Ecto neural progenitor cell (in vitro differentiated cells): ENCODE measurements around the gene PDGFRB.

Experiments
- DNase-seq: peaks from one replicate; pipeline ENCODE4 v3.0.0-alpha.2; 2018; ENCODE audit warnings: low spot score

Gene PDGFRB

DNA sequence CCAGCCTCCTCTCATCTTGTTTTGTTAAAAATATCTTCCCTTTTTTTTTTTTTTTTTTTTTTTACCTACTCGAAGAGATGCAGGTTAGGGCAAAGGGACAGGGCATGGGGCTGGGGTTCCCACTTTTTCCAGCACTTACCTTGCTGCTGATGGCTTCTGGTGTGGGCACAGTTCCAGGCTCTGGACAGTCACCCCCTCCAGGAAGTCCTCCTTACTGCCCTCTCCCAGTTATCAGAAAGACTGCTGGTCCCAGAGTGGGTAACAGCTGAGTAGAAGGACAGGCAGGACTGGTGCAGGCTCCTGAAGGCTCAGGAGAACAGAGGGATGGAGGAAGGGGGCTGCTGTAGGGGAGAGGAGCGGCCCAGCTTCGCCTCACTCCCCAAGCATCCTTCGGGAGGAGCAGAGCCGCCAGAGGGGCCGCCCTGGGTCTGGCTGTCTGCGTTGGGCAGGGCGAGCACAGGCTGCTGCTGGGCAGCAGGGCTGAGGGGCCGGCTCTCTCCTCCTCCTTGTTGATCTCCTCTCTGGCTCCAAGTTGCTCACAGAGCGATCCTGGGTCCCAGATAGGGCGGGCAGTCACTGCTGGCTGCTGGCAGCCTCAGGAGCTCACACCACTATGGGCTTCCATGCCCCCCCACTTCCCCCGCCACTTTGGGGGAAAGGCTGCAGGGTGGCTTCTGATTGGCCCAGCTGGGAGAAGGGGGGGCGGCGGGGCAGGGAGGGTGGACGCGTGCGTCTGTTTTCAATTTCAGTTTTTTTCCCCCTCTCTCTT, at the start of gene PDGFRB:
Gene PDGFRB, minus strand, starts transcription at position 588 of the 769 bp plus-strand sequence. CDS start 18,798 bp downstream, outside the sequence.
- peak; percentile 84 for DNase-seq

DNA sequence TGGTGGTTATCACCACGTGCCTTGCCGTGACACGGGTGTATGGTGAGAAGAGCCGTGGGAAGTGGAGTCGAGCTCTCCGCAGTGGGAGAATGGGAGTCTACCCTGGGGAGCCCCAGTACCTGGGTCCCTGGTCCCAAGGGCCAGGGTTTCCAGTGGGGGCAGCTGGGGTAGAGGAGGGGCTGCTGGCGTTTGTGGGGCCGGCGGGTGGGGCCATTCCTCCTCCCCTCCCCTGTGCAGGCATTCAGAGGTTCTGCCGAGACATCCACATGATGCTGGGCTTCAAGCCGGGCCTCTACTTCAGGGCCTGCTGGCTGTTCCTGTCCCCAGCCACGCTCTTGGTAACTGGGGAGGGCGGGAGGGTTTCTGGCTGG, 48.9 kb upstream of the PDGFRB start:
- DNase-seq: no peak

DNA sequence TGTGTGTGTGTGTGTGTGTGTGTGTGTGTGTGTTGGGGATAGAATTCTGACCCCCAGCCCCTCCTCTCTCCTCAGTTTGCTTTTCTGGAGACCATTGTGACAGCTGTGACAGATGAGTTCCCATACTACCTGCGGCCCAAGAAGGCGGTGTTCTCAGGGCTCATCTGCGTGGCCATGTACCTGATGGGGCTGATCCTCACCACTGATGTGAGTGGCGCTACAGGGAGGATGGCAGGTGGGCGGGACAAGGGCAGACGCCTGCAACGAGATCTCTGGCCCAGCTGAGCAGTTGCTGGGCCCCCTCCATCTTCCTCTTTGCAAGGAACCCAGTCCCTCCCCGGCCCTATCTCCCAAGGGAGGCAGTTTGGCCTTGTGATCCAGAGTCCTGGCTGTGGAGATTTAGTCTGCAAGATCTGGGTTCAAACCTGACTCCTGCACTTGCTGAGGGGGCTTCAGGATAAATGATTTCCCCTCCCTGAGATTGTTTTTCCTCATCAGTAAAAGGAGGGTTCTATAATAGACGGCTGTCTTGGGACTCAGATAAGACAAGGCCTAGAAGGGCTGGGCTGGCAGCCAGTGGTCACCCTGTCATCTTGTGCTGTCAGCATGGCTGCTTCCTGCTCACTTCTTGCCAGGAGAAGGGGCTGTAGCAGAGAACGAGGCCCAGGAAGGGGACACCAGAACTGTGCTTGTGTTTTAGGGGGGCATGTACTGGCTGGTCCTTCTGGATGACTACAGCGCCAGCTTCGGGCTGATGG, 48.4 kb upstream of the PDGFRB start:
- no peak for DNase-seq

DNA sequence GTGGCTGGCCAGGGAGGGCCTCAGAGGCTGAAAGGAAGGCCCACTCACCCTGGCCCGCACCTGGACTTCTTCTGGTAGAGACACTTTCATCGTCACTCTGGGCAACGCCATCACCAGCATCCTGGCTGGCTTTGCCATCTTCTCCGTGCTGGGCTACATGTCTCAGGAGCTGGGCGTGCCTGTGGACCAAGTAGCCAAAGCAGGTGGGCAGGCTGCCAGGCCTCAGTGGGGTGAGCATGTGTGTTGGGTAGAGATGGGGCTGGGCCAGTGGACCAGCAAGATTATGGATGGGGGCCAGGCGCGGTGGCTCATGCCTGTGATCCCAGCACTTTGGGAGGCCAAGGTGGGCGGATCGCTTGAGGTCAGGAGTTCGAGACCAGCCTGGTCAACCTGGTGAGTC, 46.9 kb upstream of the PDGFRB start:
- no peak for DNase-seq

DNA sequence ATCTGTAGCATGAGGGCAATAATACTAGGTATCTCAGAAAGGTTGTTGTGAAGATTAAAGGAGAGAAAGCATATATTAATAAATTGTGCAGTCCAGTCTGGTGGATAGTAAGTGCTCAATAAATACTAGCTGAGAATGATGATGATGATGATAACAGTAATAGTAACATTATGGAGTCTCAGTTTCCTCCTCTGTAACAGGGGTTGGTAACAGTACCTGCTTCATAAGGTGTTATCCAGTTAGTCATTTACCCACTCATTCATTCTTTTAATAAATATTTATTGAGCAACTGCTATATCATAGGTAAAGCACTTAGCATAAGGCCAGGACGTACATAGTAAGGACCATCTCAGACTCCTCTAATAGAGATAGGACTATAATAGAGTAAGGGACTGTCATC, 41.8 kb upstream of the PDGFRB start:
- DNase-seq: no peak

DNA sequence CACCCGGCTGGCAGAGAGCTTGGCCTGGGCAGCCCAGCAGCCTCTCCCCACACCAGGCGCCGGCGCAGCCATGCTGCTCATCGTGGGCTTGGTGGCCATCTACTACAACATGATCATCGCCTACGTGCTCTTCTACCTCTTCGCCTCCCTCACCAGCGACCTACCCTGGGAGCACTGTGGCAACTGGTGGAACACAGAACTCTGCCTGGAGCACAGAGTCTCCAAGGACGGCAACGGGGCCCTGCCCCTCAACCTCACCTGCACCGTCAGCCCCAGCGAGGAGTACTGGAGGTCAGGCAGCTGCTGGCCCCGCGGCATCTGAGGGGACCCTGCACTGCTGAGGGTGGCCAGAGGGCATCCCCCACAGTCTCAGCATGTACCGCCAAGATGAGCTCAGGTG, 41.3 kb upstream of the PDGFRB start:
- no peak for DNase-seq

DNA sequence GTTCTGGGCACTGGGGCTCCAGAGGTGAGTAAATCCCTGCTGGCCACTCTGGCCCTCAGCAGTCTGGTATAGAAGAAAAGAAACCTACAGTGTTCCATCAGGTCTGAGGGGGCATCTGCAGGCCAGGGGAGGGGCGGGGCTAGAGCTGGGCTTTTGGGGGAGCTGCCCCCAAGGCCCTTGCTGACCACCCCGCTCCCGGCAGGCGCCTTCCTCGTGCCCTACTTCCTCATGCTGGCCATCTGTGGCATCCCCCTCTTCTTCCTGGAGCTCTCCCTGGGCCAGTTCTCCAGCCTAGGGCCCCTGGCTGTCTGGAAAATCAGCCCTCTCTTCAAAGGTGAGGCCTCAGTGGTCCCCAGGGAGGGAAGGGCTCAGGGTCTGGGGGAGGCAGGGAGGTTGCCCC, 40.9 kb upstream of the PDGFRB start:
- DNase-seq: no peak

DNA sequence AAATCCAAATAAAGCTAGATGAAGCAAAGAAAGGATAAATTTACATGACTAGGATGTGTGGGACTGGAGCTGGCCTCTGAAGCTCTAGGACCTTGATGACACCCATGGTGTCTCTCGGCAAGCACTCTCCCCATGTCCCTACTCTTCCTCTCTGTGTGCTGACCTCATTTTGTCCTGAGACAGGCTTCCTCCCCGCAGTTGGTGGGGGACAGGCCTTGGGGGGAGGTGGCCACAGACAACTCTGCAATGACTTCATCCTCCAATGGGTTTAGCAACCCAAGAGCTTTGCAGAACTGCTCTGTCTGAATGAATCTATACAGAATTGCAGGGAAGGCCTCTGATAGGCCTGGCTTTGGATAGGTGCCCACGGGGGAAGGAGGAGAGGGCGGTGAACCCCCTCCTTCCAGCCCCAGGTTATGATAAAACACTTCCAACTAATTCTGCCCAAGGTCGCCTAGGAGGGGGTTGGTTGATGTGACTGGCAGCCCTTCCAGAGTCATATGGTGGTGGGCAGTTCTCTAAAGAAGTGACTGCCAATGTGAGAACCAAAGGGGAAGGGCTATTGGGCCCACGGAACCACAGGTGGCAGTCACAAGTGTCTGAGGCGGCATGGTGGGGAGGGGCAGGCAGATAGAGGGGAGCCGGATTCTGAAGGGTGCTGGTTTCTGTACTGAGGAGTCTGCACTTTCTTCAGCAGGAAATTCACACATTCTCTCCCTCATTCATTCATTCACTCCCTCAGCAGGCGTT, 40.3 kb upstream of the PDGFRB start:
- no peak for DNase-seq

DNA sequence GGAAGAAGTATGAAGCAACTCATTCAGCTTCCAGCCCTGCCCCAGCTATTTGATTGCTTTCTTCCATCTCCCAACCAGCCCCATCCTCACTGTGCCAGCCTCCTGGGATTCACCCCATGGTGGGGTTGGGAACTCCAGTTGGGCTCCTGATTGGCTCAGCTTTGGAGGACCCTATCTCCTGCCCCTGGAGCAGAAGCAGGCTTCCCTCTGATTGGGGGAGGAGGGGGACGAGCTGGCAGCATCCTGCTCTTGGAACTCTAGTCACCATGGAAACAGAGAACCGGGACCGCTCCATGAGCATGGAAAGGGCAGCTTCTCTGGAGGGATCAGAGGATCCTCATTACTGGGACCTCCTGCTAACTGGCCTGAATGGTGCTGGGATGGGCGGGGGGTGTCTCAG, 36.8 kb upstream of the PDGFRB start:
- no peak for DNase-seq

DNA sequence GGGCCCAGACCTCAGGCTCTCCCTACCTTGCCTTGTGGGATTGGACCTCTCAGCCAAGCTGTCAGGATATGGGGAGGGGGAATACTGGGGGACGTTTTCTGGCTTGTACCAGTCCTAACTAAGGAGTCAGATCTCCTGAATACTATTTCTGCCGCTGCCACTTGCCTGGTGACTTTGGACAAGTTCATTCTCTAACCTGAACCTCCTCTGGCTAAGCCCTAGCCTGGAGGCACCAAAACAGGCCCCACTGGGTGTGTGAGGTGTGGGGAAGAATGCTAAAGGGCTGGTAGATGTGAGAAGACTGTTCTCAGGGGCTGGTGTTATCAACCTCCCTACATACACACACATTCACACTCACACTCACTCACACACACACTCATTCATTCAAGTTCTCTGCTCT, 35.3 kb upstream of the PDGFRB start:
- no peak for DNase-seq

DNA sequence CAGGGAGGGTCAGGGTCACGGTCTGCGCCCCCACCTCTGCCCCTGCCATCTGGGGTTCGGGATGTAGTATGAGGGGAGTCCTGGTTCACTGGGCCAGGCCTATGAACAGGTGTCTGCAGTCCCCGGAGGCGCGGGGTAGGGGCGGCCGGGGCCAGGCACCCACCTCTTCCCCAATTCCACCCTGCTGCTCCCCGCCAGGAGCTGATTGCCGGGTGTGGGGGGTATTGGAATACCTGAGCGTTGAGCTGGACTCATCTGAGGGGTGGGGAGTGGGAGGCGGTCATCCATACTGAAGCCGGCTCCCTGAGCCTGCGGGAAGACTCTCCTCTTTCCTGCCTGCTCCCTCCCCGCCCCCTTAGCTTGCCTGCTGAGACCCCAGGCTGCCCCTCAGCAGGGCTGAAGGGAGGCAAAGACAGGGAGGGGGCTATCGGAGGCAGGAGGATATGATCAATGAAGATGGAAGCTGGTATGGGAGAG, 34.9 kb upstream of the PDGFRB start:
- DNase-seq: no peak

DNA sequence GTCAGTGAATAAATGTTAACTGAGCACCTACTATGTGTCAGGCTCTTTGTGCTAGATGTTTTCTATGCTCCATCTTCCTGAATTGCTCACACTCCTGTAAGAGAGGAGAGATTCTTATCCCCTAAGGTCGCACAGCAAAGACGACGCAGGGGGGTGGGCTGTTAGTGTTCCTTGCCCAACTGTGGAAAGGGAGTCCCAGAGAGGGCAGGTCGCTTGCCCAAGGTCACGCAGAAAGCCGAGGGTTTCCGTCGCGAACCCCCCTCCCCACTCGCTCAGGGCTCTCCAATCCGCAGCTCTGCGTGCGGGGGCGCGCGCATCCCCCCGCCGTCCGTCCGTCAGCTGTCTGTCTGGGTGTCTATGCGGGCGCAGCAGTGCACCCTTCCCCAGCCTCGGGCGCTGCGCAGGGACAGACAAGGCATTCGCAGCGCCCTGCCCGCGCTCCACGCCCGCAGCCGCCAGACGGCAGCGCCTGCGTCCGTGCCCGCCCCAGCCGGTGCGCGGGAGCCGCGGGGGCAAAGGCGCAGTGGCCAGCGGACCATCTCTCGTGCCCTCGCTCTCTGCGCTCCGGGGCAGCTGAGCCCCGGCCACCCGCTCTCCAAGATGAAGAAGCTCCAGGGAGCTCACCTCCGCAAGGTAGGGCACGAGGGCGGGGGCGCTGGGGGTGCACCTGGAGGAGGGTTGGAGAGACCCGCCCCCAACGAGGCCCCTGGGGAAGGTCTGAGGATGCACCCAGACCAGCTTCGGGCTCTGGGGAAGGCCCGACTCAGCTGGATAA, 34.3 kb upstream of the PDGFRB start, which contains the start of gene SLC6A7:
Gene SLC6A7, plus strand, starts transcription at position 335 of the 775 bp plus-strand sequence. Its CDS starts 266 bp downstream, at position 601.
- DNase-seq: no peak

DNA sequence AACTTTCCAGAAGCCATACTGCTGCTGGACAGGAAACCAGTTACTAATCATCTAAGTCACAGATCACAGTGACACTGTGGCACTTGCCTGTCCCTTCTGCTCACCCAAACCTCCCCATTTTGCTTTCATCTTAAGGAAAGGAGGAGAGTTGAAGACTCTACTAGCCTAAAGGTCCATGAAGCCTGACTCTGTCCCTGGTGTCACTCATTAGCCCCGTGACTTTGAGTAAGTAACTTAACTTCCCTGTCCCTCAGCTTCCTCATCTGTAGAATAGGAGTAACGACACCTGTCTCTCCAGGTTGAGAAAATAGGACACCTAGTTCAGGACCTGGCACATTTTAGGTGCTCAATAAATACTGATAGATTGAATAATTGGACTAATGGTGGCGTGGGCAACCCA, 33.7 kb upstream of the PDGFRB start:
- DNase-seq: no peak

DNA sequence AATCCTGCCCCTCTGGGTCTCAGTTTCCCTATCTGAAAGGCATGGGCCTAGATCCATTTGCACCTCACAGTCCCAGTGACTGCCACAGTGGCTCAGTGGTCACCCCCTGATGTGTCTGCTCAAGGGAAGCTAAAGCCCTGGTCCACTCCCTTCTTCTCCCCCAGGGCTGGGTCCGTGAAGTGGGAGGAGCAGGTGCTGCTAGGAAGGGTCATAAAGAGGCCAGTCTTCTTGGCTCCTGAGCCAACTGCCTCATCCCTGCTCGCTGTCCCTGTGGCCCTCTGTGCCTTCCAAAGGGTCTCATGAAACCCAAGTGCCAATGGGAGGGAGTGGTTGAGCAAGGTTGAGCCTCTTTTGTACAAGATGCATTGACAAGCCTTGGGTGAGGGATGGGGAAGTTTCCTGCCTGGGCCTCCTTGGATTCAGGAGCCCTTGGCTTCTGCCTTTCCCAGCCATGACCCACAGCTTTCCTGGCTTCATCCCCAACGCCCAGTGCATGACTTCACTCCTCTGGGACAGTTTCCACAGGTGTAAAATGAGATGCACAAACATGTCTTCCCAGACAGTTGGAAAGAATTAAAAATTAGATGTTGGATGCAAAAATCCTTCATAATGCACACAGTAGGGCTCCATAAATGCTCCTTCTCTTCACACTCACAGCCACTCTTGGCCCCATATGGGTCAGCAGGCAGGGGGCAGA, 32.6 kb upstream of the PDGFRB start:
- DNase-seq: no peak

DNA sequence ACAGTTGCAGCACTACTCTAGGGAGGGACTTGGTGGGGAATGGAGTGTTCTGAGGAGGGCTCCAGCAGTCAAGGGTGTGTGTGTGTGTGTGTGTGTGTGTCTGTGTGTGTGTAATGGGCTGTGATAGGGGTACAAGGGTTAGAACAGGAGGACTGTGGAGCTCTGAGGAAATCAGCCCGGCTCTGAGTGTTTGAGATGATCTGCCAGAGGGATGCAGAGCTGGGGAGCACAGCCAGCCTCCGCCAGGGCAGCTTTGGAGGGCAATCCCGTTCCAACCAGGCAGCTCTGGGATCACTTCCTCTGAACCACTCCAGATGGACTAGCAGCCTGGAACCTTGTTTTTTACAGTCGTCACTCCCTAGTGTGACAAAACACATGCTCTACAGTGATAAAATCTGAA, 31.3 kb upstream of the PDGFRB start:
- DNase-seq: no peak

DNA sequence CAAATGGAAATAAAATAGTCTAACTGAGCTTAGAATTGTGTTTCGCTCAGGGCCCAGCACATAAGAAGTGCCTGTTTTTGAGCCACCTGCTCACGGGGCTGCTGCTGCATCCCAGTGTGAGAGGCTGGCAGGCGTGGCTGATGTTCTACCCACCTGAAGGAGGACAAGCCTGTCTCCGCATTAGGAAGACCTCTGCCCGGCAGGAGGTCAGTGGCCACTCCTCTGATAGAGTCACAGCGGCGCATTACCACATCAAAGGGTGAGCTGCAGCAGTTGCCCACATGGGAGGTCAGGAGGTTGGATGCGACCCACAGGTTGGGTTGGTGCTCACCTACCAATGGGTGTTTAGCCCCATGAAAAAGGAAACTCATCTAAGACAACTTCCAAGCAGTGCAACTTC, 30.5 kb upstream of the PDGFRB start:
- DNase-seq: no peak

DNA sequence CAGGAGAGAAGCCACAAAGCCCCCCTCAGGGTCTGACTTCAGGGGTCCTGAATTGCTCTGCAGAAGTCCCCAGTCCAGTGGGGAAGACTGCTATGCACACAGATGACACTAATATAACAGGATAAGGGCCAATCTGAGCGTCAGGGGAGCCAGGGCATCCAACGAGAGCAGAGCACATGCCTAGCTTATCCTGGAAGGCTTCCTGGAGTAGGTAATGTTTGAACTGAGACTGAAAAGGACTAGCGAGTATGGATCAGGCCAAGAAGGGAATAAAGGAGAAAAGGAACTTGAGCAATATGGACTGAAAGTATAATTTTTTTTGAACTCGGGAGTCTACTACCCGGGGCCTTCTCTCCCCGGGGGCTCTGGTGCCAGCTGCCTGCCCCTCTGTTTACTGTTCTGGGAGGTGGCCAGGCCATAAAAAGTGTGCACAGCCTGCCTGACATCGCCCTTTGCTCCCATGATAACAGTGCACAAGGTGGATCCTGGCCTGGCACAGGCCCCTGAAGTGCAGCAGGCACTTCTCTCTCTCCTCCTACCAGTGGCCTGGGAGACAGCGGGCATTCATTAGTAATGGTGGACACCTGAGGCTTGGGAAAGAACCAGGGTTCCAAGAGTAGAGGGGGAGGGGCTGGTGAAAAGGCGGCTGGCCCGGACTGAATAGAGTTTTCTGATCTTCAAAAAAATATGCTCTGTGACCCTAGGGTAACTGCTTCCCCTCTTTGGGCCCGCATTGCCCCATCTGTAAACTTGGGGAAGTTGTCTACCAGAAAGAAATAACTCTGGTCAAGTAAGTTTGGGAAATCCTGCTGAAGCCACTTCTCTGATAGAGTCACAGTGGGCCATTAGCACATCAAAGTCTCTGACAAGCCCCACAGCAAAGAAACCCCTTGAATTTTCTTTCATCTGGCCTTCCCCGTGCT, 29.6 kb upstream of the PDGFRB start:
- no peak for DNase-seq

DNA sequence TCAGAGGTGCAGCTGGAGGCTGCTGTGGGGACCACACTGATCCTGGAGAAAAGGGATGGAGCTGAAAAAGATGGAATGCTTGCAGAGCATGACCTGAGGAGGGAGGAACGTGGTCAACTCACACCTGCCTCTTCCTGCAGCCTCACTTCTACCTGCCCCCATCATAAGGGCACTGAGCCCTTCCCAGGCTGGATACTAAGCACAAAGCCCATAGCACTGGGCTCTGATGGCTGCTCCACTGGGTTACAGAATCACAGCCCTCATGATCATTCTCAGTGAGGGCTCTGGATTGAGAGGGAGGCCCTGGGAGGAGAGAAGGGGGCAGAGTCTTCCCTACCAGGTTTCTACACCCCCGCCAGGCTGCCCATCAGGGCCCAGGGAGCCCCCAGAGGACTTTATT, 28.4 kb upstream of the PDGFRB start:
- DNase-seq: no peak

DNA sequence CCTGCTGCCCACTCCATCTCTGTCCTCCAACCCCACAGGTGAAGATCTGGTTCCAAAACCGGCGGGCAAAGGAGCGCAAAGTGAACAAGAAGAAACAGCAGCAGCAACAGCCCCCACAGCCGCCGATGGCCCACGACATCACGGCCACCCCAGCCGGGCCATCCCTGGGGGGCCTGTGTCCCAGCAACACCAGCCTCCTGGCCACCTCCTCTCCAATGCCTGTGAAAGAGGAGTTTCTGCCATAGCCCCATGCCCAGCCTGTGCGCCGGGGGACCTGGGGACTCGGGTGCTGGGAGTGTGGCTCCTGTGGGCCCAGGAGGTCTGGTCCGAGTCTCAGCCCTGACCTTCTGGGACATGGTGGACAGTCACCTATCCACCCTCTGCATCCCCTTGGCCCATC, 27.8 kb upstream of the PDGFRB start:
- no peak for DNase-seq

DNA sequence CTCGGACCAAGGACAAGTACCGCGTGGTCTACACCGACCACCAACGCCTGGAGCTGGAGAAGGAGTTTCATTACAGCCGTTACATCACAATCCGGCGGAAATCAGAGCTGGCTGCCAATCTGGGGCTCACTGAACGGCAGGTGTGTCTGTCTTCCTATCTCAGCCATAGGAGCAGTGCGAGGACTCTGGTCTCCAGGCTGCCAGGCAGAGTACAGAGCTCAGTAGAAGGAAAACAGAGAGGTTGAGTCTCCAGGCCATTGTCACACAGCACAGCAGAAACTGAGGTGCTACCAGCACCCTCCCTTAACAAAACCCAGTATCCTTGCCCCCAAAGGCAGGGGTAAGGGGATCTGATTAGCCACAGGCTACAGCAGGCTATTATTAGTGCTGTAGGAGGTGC, 27.1 kb upstream of the PDGFRB start:
- no peak for DNase-seq
